GM23338 (cell line): Measurements from ENCODE around the gene TTC39A. TPM values are rescaled to one million over a fixed set of nuclear protein-coding genes. Genes with fewer than 3 reads are reported as not detected.

ENCODE experiments used
- ATAC-seq: fragments of 200-7000 bp; cut with Tn5 transposase; 3 replicates; pipeline ENCODE4 v1.9.1; 2020
- DNase-seq: peaks from one replicate; pipeline ENCODE4 v3.0.0-alpha.2; 2015; ENCODE audit warnings: low spot score
- H2AFZ ChIP-seq: fragments of 200-600 bp; sonication (generic); 2 replicates; pipeline ENCODE4 v1.8.0; 2016; ENCODE audit warnings: antibody characterized with exemption, mild to moderate bottlenecking, moderate library complexity
- H3F3A ChIP-seq: fragments of 200-600 bp; sonication (generic); replicated peaks from 2 replicates; pipeline ENCODE4 v1.8.0; 2017; ENCODE audit warnings: antibody characterized with exemption, mixed run types, low read depth
- H3K27ac ChIP-seq: fragments of 200-600 bp; sonication (generic); 2 replicates; pipeline ENCODE4 v1.6.1; 2016; ENCODE audit warnings: low read depth
- H3K27me3 ChIP-seq: fragments of 200-600 bp; sonication (generic); 2 replicates; pipeline ENCODE4 v1.8.0; 2016; ENCODE audit warnings: mild to moderate bottlenecking, mixed run types, moderate library complexity; ENCODE audit not compliant: insufficient read depth
- H3K36me3 ChIP-seq: fragments of 200-600 bp; sonication (generic); 2 replicates; pipeline ENCODE4 v1.8.0; 2016; ENCODE audit warnings: mild to moderate bottlenecking; ENCODE audit not compliant: insufficient read depth
- H3K4me1 ChIP-seq: fragments of 200-600 bp; sonication (generic); 2 replicates; pipeline ENCODE4 v1.8.0; 2016; ENCODE audit warnings: mild to moderate bottlenecking, moderate library complexity; ENCODE audit not compliant: insufficient read depth
- H3K4me2 ChIP-seq: fragments of 200-600 bp; sonication (generic); 2 replicates; pipeline ENCODE4 v1.7.1; 2017; ENCODE audit warnings: mixed run types
- H3K4me3 ChIP-seq: fragments of 200-600 bp; sonication (generic); 2 replicates; pipeline ENCODE4 v1.6.1; 2016; ENCODE audit warnings: mixed run types
- H3K79me2 ChIP-seq: fragments of 200-600 bp; sonication (generic); replicated peaks from 2 replicates; pipeline ENCODE4 v1.8.0; 2017; ENCODE audit warnings: mild to moderate bottlenecking; ENCODE audit not compliant: insufficient read depth
- H3K9me2 ChIP-seq: fragments of 200-600 bp; sonication (generic); 2 replicates; pipeline ENCODE4 v1.8.0; 2017; ENCODE audit not compliant: insufficient read depth
- H4K20me1 ChIP-seq: fragments of 200-600 bp; sonication (generic); replicated peaks from 2 replicates; pipeline ENCODE4 v1.8.0; 2017; ENCODE audit warnings: mild to moderate bottlenecking; ENCODE audit not compliant: insufficient read depth
- H3K27ac Mint-ChIP-seq: 2 replicates; pipeline ENCODE4 v1.8.0; 2020; ENCODE audit warnings: inconsistent platforms, mild to moderate bottlenecking, moderate library complexity, mixed read lengths
- H3K27me3 Mint-ChIP-seq: 3 replicates; pipeline ENCODE4 v1.8.0; 2022; ENCODE audit warnings: low read depth, mild to moderate bottlenecking, moderate library complexity, mixed read lengths, inconsistent platforms; ENCODE audit not compliant: insufficient read depth, poor library complexity
- H3K36me3 Mint-ChIP-seq: 3 replicates; pipeline ENCODE4 v1.8.0; 2021; ENCODE audit warnings: low read depth, mild to moderate bottlenecking, inconsistent platforms, moderate library complexity, mixed read lengths
- H3K4me1 Mint-ChIP-seq: 3 replicates; pipeline ENCODE4 v1.8.0; 2020; ENCODE audit warnings: mild to moderate bottlenecking, inconsistent platforms, mixed read lengths
- H3K4me3 Mint-ChIP-seq: 3 replicates; pipeline ENCODE4 v1.8.0; 2021; ENCODE audit warnings: moderate library complexity, mild to moderate bottlenecking, inconsistent platforms, mixed read lengths
- H3K9me3 Mint-ChIP-seq: 3 replicates; pipeline ENCODE4 v1.8.0; 2020; ENCODE audit warnings: moderate library complexity, mild to moderate bottlenecking, inconsistent platforms, mixed read lengths
- STAT1 ChIP-seq: IDR thresholded peaks from one replicate; pipeline ENCODE4 v1.6.1; 2016; ENCODE audit warnings: antibody characterized with exemption; ENCODE audit not compliant: unreplicated experiment
- ZNF114 ChIP-seq: fragments of 250-450 bp; sonication (Bioruptor Pico); IDR thresholded peaks from 2 replicates; pipeline ENCODE4 v1.5.0; 2020; ENCODE audit warnings: mild to moderate bottlenecking, moderate library complexity
- ZNF331 ChIP-seq: fragments of 250-450 bp; sonication (Bioruptor Pico); IDR thresholded peaks from 2 replicates; pipeline ENCODE4 v1.5.0; 2020; ENCODE audit warnings: low read depth, mild to moderate bottlenecking, moderate library complexity
- polyA plus RNA-seq: library from polyadenylated mRNA; unstranded; fragments of >200 nt; fragmentation: Nextera tagmentation; extraction: Ambion mirVana; gene quantifications from 2 replicates; pipeline ENCODE4 v1.2.1, GENCODE V29; 2016
- total RNA-seq: library from RNA; depleted of rRNA; stranded (reverse); fragments of >200 nt; shearing (Covaris generic); gene quantifications from 2 replicates; pipeline ENCODE4 v1.2.3, GENCODE V29; 2014
- TF ChIP-seq, protein P1 (sequence below): IDR thresholded peaks from one replicate; pipeline ENCODE4 v1.6.1; 2018; ENCODE audit warnings: antibody characterized with exemption; ENCODE audit not compliant: unreplicated experiment
- TF ChIP-seq, protein P2 (sequence below): fragments of 250-450 bp; sonication (Bioruptor Pico); IDR thresholded peaks from 2 replicates; pipeline ENCODE4 v1.5.0; 2020; ENCODE audit warnings: mild to moderate bottlenecking, moderate library complexity
- TF ChIP-seq, protein P3 (sequence below): IDR thresholded peaks from 2 replicates; pipeline ENCODE4 v1.6.1; 2016; ENCODE audit warnings: antibody characterized with exemption

TTC39A gene
- total and polyA plus RNA-seq, 2 experiments from 2014 or later = 2.3 to 7.1 TPM

DNA sequence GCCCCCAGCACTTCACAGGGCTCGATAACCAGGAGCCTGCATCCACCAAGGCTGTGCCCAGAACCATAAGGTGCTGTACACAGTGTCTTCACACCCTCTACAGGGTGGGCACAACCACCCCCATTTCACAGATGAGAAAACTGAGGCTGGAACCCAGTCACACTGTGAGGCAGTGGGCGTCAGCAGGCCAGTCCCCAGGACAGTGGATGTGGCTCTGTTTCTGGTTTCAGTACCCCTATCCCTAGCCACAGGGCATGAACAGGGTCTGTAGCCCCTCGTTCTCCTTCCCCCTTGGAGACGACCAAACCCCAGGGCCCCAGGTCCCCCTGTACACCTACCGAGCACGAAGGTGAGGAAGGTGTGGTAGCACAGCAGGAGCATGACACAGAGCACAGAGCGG, 27.6 kb downstream of the TTC39A start (continued):
- TF ChIP-seq, protein P1, sequence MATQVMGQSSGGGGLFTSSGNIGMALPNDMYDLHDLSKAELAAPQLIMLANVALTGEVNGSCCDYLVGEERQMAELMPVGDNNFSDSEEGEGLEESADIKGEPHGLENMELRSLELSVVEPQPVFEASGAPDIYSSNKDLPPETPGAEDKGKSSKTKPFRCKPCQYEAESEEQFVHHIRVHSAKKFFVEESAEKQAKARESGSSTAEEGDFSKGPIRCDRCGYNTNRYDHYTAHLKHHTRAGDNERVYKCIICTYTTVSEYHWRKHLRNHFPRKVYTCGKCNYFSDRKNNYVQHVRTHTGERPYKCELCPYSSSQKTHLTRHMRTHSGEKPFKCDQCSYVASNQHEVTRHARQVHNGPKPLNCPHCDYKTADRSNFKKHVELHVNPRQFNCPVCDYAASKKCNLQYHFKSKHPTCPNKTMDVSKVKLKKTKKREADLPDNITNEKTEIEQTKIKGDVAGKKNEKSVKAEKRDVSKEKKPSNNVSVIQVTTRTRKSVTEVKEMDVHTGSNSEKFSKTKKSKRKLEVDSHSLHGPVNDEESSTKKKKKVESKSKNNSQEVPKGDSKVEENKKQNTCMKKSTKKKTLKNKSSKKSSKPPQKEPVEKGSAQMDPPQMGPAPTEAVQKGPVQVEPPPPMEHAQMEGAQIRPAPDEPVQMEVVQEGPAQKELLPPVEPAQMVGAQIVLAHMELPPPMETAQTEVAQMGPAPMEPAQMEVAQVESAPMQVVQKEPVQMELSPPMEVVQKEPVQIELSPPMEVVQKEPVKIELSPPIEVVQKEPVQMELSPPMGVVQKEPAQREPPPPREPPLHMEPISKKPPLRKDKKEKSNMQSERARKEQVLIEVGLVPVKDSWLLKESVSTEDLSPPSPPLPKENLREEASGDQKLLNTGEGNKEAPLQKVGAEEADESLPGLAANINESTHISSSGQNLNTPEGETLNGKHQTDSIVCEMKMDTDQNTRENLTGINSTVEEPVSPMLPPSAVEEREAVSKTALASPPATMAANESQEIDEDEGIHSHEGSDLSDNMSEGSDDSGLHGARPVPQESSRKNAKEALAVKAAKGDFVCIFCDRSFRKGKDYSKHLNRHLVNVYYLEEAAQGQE = no peak
- no peak for TF ChIP-seq ZNF331 (CRISPR knock-in tag)

DNA sequence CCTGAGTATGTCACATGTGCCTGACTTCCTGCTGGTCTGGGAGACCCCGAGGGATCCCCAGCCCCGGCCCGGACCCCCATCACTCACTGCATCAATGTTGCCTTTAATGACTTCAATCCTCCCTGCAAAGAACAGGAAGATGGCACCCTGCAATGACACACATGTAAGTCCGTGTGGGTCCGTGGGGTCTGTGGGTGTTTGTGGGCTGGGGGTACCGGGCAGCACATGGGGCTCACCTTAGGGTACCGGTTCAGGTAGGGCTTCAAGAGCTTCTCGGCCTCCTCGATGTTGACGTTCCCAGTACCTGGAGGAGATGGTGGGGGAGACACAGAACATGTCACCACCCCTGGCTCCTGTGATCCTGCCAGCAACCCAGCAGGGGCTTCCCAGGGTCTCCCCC, 28.1 kb downstream of the TTC39A start:
- Mint-ChIP-seq H3K27me3 (peaks cover 16% of the 10 kb centered on the region), H3K4me3 (no peak overlapping the region), H3K9me3 (peaks cover 10% of the 10 kb centered on the region; the same call in 2 of the 3 replicates), H3K4me1 (peaks cover 6% of the 10 kb centered on the region; the same call in 1 of the 3 replicates), H3K27ac (no peak overlapping the region), H3K36me3 (no peaks in the 10 kb centered on the region; the same call in 2 of the 3 replicates)
- Histone ChIP-seq H3K79me2 (no peaks in the 10 kb centered on the region), H3K27ac (no peak overlapping the region), H2AFZ (no peak overlapping the region), H3K4me1 (no peaks in the 10 kb centered on the region), H3K4me3 (no peak overlapping the region), H3F3A (no peaks in the 10 kb centered on the region), H3K36me3 (no peaks in the 10 kb centered on the region), H3K4me2 (no peak overlapping the region), H4K20me1 (no peaks in the 10 kb centered on the region), H3K9me2 (no peaks in the 10 kb centered on the region), H3K27me3 (no peaks in the 10 kb centered on the region)
- TF ChIP-seq STAT1 (no peak), ZNF331 (CRISPR knock-in tag) (no peak), ZNF114 (CRISPR knock-in tag) (no peak)
- TF ChIP-seq, protein P2, sequence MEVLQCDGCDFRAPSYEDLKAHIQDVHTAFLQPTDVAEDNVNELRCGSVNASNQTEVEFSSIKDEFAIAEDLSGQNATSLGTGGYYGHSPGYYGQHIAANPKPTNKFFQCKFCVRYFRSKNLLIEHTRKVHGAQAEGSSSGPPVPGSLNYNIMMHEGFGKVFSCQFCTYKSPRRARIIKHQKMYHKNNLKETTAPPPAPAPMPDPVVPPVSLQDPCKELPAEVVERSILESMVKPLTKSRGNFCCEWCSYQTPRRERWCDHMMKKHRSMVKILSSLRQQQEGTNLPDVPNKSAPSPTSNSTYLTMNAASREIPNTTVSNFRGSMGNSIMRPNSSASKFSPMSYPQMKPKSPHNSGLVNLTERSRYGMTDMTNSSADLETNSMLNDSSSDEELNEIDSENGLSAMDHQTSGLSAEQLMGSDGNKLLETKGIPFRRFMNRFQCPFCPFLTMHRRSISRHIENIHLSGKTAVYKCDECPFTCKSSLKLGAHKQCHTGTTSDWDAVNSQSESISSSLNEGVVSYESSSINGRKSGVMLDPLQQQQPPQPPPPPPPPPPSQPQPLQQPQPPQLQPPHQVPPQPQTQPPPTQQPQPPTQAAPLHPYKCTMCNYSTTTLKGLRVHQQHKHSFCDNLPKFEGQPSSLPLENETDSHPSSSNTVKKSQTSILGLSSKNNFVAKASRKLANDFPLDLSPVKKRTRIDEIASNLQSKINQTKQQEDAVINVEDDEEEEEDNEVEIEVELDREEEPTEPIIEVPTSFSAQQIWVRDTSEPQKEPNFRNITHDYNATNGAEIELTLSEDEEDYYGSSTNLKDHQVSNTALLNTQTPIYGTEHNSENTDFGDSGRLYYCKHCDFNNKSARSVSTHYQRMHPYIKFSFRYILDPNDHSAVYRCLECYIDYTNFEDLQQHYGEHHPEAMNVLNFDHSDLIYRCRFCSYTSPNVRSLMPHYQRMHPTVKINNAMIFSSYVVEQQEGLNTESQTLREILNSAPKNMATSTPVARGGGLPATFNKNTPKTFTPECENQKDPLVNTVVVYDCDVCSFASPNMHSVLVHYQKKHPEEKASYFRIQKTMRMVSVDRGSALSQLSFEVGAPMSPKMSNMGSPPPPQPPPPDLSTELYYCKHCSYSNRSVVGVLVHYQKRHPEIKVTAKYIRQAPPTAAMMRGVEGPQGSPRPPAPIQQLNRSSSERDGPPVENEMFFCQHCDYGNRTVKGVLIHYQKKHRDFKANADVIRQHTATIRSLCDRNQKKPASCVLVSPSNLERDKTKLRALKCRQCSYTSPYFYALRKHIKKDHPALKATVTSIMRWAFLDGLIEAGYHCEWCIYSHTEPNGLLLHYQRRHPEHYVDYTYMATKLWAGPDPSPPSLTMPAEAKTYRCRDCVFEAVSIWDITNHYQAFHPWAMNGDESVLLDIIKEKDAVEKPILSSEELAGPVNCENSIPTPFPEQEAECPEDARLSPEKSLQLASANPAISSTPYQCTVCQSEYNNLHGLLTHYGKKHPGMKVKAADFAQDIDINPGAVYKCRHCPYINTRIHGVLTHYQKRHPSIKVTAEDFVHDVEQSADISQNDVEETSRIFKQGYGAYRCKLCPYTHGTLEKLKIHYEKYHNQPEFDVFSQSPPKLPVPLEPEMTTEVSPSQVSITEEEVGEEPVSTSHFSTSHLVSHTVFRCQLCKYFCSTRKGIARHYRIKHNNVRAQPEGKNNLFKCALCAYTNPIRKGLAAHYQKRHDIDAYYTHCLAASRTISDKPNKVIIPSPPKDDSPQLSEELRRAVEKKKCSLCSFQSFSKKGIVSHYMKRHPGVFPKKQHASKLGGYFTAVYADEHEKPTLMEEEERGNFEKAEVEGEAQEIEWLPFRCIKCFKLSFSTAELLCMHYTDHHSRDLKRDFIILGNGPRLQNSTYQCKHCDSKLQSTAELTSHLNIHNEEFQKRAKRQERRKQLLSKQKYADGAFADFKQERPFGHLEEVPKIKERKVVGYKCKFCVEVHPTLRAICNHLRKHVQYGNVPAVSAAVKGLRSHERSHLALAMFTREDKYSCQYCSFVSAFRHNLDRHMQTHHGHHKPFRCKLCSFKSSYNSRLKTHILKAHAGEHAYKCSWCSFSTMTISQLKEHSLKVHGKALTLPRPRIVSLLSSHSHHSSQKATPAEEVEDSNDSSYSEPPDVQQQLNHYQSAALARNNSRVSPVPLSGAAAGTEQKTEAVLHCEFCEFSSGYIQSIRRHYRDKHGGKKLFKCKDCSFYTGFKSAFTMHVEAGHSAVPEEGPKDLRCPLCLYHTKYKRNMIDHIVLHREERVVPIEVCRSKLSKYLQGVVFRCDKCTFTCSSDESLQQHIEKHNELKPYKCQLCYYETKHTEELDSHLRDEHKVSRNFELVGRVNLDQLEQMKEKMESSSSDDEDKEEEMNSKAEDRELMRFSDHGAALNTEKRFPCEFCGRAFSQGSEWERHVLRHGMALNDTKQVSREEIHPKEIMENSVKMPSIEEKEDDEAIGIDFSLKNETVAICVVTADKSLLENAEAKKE (CRISPR knock-in tag) = no peak
- TF ChIP-seq, protein P3, sequence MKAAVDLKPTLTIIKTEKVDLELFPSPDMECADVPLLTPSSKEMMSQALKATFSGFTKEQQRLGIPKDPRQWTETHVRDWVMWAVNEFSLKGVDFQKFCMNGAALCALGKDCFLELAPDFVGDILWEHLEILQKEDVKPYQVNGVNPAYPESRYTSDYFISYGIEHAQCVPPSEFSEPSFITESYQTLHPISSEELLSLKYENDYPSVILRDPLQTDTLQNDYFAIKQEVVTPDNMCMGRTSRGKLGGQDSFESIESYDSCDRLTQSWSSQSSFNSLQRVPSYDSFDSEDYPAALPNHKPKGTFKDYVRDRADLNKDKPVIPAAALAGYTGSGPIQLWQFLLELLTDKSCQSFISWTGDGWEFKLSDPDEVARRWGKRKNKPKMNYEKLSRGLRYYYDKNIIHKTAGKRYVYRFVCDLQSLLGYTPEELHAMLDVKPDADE = no peak
- ATAC-seq (no peak), DNase-seq (no peak)
